ENCODE results near the gene TEKT5.
"Not testable (repeated sequence)": the region's sequence is repeated elsewhere in the genome, so short reads cannot be mapped to it uniquely, and the experiment has no call there.

Gene TEKT5

GRCh38 chr16:10635365-10636021, 59.2 kb downstream of the TEKT5 start:
- DNase-seq (ENCODE audit: low read depth in 2 of 3, low spot score in 1 of 3), result no peak

GRCh38 chr16:10633429-10633828, 61.3 kb downstream of the TEKT5 start:
- DNase-seq (ENCODE audit: low read depth in 2 of 3, low spot score in 1 of 3), result not testable (repeated sequence)

- no peak for DNase-seq (ENCODE audit: low read depth in 2 of 3, low spot score in 1 of 3)
Observed at GRCh38 chr16:10631886-10632285, 62.8 kb downstream of the TEKT5 start.

GRCh38 chr16:10629592-10629963, 65.2 kb downstream of the TEKT5 start:
- DNase-seq (ENCODE audit: low read depth in 2 of 3, low spot score in 1 of 3), result no peak

- DNase-seq (ENCODE audit: low read depth in 2 of 3, low spot score in 1 of 3), result no peak
Observed at GRCh38 chr16:10625595-10626357, 69.0 kb downstream of the TEKT5 start.

GRCh38 chr16:10624527-10624926, 70.2 kb downstream of the TEKT5 start:
- DNase-seq (ENCODE audit: low read depth in 2 of 3, low spot score in 1 of 3), result no peak

- DNase-seq (ENCODE audit: low read depth in 2 of 3, low spot score in 1 of 3), result no peak
Observed at GRCh38 chr16:10623059-10623458, 71.7 kb downstream of the TEKT5 start.

GRCh38 chr16:10622036-10622921, 72.5 kb downstream of the TEKT5 start:
- DNase-seq (ENCODE audit: low read depth in 2 of 3, low spot score in 1 of 3), result no peak

GRCh38 chr16:10621216-10621949, 73.3 kb downstream of the TEKT5 start:
- DNase-seq (ENCODE audit: low read depth in 2 of 3, low spot score in 1 of 3), result not testable (repeated sequence)

GRCh38 chr16:10620120-10620519, 74.6 kb downstream of the TEKT5 start:
- no peak for DNase-seq (ENCODE audit: low read depth in 2 of 3, low spot score in 1 of 3)

- DNase-seq (ENCODE audit: low read depth in 2 of 3, low spot score in 1 of 3), result peak; percentile 3 to 4 (median 4)
Observed at GRCh38 chr16:10619271-10619849, 75.4 kb downstream of the TEKT5 start.

- DNase-seq (ENCODE audit: low read depth in 2 of 3, low spot score in 1 of 3), result no peak
Observed at GRCh38 chr16:10618710-10619209, 76.0 kb downstream of the TEKT5 start.

GRCh38 chr16:10617662-10618420, 76.9 kb downstream of the TEKT5 start:
- DNase-seq (ENCODE audit: low read depth in 2 of 3, low spot score in 1 of 3), result no peak

- no peak for DNase-seq (ENCODE audit: low read depth in 2 of 3, low spot score in 1 of 3)
Observed at GRCh38 chr16:10616756-10617640, 77.7 kb downstream of the TEKT5 start.

GRCh38 chr16:10616419-10616755, 78.3 kb downstream of the TEKT5 start:
- no peak for DNase-seq (ENCODE audit: low read depth in 2 of 3, low spot score in 1 of 3)

GRCh38 chr16:10614685-10615084, 80.0 kb downstream of the TEKT5 start:
- DNase-seq (ENCODE audit: low read depth in 2 of 3, low spot score in 1 of 3), result no peak

- DNase-seq (ENCODE audit: low read depth in 2 of 3, low spot score in 1 of 3), result no peak
Observed at GRCh38 chr16:10613785-10614485, 80.8 kb downstream of the TEKT5 start.

GRCh38 chr16:10612649-10613179, 82.0 kb downstream of the TEKT5 start:
- DNase-seq (ENCODE audit: low read depth in 2 of 3, low spot score in 1 of 3), result no peak

All from stimulated activated CD4-positive, alpha-beta T cell treated with anti-CD3 and anti-CD28 coated beads, Interleukin-12 subunit alpha, Interleukin-12 subunit beta, amount 100 ng/mL, for 48 hours (primary cell).